AG09309 (cell line): Measurements from ENCODE around the gene DNAJC4.

ENCODE experiments used
- DNase-seq: peaks from one replicate; pipeline ENCODE4 v3.0.0-alpha.2; 2010; ENCODE audit warnings: low read depth
- H3K4me3 ChIP-seq: 2 replicates; pipeline ENCODE4 v1.5.1; 2011; ENCODE audit warnings: mild to moderate bottlenecking, low read depth, low read length, moderate library complexity; ENCODE audit not compliant: control insufficient read depth
- CTCF ChIP-seq: IDR thresholded peaks from 2 replicates; pipeline ENCODE4 v1.5.1; 2011; ENCODE audit warnings: mild to moderate bottlenecking, low read depth, low read length, inconsistent platforms; ENCODE audit not compliant: insufficient read depth, control insufficient read depth; ENCODE audit errors: missing control alignments

Gene DNAJC4

GRCh38 chr11:64229090-64229743 is 1.1 kb upstream of the DNAJC4 start:
- TF ChIP-seq CTCF: no peak
- DNase-seq: no peak
- no peak overlapping the region for H3K4me3 ChIP-seq

- peak overlapping the region; percentile 96 for H3K4me3 ChIP-seq
- TF ChIP-seq CTCF: no peak
- DNase-seq: no peak
Observed at GRCh38 chr11:64229744-64230170, 591 bp upstream of the DNAJC4 start.

GRCh38 chr11:64230985-64231365 is 627 bp downstream of the DNAJC4 start:
- no peak for DNase-seq
- no peak for TF ChIP-seq CTCF
- H3K4me3 ChIP-seq: peak overlapping the region; percentile 96

- H3K4me3 ChIP-seq: no peak overlapping the region
- DNase-seq: no peak
- TF ChIP-seq CTCF: no peak
Observed at GRCh38 chr11:64231546-64231945, 1.2 kb downstream of the DNAJC4 start.

- DNase-seq: no peak
- no peak for TF ChIP-seq CTCF
- H3K4me3 ChIP-seq: no peak overlapping the region
Observed at GRCh38 chr11:64232182-64232966, 2.0 kb downstream of the DNAJC4 start.

- DNase-seq: no peak
- no peak for TF ChIP-seq CTCF
Observed at GRCh38 chr11:64232967-64233315, 2.6 kb downstream of the DNAJC4 start.

More at GRCh38 chr11:64232967-64233315, 2.6 kb downstream of the DNAJC4 start:
- H3K4me3 ChIP-seq: no peak overlapping the region
